ENCODE measurements around the gene PTH1R.

PTH1R gene

DNA sequence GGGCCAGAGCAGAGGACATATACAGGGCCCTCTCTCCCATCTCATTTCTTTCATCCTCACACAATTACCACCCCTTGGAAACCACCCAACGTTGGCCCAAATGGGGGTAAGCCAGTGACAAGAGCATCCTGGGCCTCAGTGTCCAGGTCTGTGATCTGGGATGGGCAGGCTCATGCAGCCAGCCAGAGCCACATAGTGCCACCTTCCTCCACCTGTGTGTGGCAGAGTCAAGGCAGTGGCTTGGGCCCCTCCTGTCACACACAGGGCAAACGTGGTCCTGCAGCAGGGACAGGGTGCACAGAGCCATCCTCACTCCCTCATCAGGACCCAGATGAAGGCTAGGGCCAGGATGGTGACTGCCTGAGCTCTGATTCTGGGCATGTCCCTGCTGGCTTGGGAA is 12.0 kb upstream of the PTH1R start:
- no peak overlapping the region for H3K4me3 ChIP-seq (ENCODE audit: low read depth, low read length)
- no peak for DNase-seq (ENCODE audit: low read depth)
- TF ChIP-seq, protein P1, sequence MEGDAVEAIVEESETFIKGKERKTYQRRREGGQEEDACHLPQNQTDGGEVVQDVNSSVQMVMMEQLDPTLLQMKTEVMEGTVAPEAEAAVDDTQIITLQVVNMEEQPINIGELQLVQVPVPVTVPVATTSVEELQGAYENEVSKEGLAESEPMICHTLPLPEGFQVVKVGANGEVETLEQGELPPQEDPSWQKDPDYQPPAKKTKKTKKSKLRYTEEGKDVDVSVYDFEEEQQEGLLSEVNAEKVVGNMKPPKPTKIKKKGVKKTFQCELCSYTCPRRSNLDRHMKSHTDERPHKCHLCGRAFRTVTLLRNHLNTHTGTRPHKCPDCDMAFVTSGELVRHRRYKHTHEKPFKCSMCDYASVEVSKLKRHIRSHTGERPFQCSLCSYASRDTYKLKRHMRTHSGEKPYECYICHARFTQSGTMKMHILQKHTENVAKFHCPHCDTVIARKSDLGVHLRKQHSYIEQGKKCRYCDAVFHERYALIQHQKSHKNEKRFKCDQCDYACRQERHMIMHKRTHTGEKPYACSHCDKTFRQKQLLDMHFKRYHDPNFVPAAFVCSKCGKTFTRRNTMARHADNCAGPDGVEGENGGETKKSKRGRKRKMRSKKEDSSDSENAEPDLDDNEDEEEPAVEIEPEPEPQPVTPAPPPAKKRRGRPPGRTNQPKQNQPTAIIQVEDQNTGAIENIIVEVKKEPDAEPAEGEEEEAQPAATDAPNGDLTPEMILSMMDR (conservative IDR thresholded peaks at IDR 0.05; ENCODE audit: low read depth, low read length): no peak

DNA sequence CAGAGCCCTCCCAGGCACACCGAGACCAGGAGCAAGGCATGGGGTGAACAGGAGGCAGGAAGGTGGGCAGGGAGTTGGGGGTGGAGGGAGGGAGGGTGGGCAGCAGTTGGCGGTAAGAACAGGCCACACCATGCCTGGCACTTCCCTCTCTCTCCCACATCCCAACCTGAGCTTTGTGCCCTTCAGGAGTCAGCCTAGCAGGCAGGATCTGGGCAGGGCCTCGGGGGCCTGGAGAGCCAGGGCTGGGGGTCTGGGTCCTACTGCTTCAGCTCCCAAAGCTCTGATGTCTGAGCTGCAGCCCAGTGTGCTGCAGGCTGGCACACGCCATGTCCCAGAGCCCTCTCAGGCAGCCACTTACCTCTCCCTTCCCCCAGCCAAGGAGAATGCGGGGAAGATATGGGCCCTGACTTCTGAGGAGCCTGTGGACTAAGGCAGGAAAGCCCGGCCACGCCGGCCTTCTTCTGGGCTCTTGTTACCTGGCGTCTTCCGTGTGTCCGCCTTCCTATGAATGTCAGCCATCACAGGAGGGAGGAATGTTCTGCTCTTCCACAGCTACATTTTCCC is 11.4 kb upstream of the PTH1R start:
- no peak for DNase-seq (ENCODE audit: low read depth)
- no peak overlapping the region for H3K4me3 ChIP-seq (ENCODE audit: low read depth, low read length)
- TF ChIP-seq, protein P1 (conservative IDR thresholded peaks at IDR 0.05; ENCODE audit: low read depth, low read length): no peak

DNA sequence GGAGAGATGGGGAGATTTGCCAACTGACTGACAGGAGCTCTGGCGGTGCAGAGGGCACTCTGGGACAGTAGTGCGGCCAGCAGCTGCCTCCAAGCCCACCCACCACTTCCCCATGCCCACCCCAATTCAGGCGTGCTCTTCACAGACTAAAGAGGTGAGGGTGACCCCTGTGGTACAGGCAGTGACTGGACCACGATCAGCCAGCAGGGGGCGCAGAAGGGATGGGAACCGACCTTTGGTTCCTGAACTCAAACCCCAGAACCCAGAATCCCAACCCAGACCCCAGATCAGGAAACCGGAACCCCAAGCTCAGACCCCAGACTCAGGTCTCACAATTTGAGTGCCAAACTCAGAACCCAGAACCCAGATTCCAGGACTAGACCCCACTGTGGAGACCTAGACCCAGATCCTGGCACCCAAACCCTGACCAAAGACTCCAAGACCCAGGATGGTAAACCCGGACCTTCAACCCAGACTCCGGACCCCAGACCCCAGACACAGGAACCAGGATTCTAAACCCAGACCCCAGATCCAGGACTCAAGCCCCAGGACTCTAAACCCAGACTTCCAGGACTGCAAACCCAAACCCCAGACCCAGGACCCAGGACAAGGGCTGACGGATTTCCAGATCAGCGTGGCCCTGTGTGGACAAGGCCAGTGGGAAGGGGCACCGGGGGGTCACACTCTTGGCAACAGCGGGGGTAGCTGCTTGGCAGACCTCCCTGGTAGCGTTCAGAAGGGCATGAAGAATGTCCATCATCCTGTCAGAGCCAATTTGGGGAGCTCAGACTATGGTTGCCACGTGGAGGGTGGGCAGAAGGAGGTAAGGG is 10.6 kb upstream of the PTH1R start:
- no peak overlapping the region for H3K4me3 ChIP-seq (ENCODE audit: low read depth, low read length)
- TF ChIP-seq, protein P1 (conservative IDR thresholded peaks at IDR 0.05; ENCODE audit: low read depth, low read length): peak; percentile 90
- DNase-seq (ENCODE audit: low read depth): peak; percentile 53

DNA sequence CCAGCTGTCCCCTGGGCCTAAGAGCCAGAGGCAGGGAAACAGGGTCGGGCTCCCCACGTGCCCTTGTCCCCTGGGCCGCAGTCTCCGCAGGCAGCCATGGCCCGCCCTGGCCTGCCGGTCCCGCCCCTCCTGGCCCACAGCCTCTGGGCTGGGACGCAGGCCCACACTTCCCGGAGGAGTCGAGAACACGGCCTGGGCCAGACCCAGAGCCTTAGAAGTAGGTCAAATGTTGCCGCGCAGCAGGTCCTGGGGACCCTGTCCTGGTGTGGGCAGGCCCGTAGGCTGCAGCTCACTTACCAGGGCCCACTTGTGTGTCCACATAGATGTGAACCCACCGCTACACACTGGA is 10.0 kb upstream of the PTH1R start:
- H3K4me3 ChIP-seq (ENCODE audit: low read depth, low read length): no peak overlapping the region
- TF ChIP-seq, protein P1 (conservative IDR thresholded peaks at IDR 0.05; ENCODE audit: low read depth, low read length): no peak
- DNase-seq (ENCODE audit: low read depth): peak; percentile 38

DNA sequence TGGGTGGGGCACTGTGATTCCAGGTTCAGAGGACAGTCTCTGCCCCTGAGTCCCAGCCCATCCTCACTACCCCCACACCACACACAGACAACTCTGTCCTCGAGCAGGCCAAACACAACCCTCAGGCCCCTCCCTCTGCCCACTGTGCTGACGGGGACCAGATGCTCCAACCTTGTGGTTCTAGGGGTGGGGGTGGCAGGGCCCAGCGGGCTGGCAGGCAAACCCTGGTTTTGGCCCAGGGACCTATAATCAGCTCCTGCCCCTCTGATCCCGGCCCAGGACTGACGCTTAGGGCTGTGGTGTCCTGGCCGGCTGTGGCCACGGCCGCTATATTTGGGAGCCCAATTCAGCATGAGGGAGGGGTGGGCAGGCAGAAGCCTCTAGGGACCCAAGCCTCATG is 9.2 kb upstream of the PTH1R start:
- TF ChIP-seq, protein P1 (conservative IDR thresholded peaks at IDR 0.05; ENCODE audit: low read depth, low read length): no peak
- DNase-seq (ENCODE audit: low read depth): no peak
- no peak overlapping the region for H3K4me3 ChIP-seq (ENCODE audit: low read depth, low read length)

DNA sequence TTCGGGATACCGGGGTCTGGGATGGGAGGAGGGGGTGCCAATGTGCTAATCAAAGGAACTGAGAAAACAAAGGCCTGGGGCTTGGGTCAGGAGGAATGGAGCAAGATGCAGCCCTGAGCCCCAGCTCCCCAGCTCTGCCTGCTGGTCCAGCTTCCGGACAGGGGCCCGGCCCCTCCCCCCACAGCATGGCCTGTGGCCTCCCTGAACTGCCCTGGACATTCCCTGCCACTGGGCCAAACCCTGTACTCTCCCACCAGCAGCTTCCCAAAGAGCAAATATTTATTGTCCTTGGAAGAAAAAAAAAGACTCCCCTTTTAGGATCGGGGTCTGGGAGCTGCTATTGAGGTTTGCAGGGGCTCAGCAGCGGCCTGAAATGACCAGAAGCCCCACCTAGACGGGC is 8.6 kb upstream of the PTH1R start:
- TF ChIP-seq, protein P1 (conservative IDR thresholded peaks at IDR 0.05; ENCODE audit: low read depth, low read length): no peak
- H3K4me3 ChIP-seq (ENCODE audit: low read depth, low read length): no peak overlapping the region
- DNase-seq (ENCODE audit: low read depth): no peak

DNA sequence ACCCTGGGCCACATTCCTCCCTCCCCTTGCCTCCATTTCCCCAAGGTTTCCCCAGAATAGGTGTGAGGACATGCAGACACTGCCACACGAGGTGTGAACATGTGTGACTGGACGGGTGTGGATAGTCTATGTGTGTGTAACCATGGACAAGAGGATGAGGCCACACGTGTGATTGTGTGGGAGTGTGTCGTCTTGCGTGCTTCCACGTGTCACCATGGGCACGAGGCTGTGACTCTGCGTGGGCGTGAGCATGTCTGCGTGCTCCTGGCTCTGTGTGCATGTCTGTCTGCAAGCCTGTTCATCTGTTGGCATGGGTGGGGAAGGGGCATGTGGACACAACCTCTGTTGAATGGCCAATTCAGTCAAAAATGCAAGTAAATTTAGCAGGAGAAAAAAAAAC is 8.1 kb upstream of the PTH1R start:
- TF ChIP-seq, protein P1 (conservative IDR thresholded peaks at IDR 0.05; ENCODE audit: low read depth, low read length): no peak
- DNase-seq (ENCODE audit: low read depth): no peak
- H3K4me3 ChIP-seq (ENCODE audit: low read depth, low read length): no peak overlapping the region

Data from choroid plexus epithelial cell (primary cell).